PC-9 (cell line): ENCODE results near the gene SEMA7A.

ENCODE experiments used
- EZH2 ChIP-seq: fragments of 200-600 bp; sonication (generic); IDR thresholded peaks from 2 replicates; pipeline ENCODE4 v1.8.0; 2017; ENCODE audit warnings: antibody characterized with exemption, low read depth
- TF ChIP-seq, protein P1 (sequence below): fragments of 200-600 bp; sonication (generic); conservative IDR thresholded peaks from 2 replicates; pipeline ENCODE4 v1.6.1; 2017; ENCODE audit warnings: mixed run types, antibody characterized with exemption, mild to moderate bottlenecking, moderate library complexity

DNA sequence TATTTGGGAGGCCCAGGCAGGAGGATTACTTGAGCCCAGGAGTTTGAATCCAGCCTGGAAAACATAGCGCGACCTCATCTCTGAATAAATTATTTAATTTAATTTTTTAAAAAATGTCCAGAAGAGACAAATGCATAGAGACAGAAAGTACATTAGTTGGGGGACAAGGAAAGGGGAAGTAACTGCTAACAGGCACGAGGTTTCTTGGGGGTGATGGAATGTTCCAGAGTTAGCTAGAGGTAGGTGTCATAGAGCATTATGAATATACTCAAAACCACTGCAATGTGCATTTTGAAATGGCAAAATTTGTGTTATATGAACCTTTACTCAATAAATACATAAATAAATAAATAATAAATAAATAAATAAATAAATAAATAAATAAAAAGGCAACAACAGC is 34.7 kb downstream of the SEMA7A start:
- TF ChIP-seq, protein P1, sequence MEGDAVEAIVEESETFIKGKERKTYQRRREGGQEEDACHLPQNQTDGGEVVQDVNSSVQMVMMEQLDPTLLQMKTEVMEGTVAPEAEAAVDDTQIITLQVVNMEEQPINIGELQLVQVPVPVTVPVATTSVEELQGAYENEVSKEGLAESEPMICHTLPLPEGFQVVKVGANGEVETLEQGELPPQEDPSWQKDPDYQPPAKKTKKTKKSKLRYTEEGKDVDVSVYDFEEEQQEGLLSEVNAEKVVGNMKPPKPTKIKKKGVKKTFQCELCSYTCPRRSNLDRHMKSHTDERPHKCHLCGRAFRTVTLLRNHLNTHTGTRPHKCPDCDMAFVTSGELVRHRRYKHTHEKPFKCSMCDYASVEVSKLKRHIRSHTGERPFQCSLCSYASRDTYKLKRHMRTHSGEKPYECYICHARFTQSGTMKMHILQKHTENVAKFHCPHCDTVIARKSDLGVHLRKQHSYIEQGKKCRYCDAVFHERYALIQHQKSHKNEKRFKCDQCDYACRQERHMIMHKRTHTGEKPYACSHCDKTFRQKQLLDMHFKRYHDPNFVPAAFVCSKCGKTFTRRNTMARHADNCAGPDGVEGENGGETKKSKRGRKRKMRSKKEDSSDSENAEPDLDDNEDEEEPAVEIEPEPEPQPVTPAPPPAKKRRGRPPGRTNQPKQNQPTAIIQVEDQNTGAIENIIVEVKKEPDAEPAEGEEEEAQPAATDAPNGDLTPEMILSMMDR, result no peak
- TF ChIP-seq EZH2, result no peak
